Stimulated activated CD8-positive, alpha-beta memory T cell treated with anti-CD3 and anti-CD28 coated beads, Interleukin-12 subunit alpha, Interleukin-12 subunit beta, amount 100 ng/mL, for 1 hour (primary cell): ENCODE results near the gene SLIT3.
"Not testable (repeated sequence)": the region's sequence is repeated elsewhere in the genome, so short reads cannot be mapped to it uniquely, and the experiment has no call there.

Experiments
- DNase-seq: peaks from one replicate; pipeline ENCODE4 v3.0.0-alpha.2; 2020; ENCODE audit warnings: low read depth

Gene SLIT3

DNA sequence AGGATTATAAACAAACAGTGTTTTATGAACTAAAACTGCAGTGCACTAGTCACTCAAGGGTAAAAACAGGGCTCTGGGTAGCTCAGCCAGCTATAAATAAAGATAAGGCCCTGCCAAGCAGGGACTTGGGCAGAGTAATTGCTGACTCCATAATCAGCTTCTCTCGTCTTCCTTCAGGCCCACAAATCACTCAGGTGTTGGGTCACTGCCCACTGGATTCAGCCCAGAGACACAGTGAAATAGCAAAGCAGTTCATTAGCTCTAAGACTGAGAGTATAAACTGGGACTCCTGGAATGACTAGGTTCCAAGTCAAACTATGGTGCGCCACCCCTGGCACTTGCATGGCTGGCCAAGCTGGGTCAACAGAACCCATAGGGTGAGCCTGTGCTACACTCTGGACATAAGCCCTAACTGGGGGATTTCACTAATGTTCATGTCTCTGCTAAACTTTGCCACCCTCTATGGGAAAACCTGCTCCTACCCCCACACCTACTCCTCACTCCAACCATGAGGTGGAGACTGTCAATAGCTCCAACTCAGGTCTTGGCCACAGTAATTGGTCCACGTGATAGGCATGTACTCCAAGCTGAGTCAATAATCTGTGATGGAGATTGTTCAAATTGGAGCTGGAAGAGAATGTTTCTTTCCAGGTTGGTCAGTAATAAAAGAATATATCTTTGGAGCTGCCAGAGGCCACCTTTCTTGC lies 158.5 kb downstream of the SLIT3 start:
- DNase-seq, result no peak

DNA sequence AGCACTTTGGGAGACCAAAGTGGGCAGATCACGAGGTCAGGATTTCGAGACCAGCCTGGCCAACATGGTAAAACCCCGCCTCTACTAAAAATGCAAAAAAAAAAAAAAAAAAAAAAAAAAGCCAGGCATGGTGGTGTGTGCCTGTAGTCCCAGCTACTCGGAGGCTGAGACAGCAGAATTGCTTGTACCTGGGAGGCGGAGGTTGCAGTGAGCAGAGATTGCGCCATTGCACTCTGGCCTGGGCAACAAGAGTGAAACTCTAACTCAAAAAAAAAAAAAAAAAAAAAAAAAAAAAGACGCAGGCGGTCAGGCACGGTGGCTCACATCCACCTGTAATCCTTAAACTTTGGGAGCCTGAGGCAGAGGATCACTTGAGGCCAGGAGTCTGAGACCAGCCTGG lies 160.7 kb downstream of the SLIT3 start:
- DNase-seq, result not testable (repeated sequence)

DNA sequence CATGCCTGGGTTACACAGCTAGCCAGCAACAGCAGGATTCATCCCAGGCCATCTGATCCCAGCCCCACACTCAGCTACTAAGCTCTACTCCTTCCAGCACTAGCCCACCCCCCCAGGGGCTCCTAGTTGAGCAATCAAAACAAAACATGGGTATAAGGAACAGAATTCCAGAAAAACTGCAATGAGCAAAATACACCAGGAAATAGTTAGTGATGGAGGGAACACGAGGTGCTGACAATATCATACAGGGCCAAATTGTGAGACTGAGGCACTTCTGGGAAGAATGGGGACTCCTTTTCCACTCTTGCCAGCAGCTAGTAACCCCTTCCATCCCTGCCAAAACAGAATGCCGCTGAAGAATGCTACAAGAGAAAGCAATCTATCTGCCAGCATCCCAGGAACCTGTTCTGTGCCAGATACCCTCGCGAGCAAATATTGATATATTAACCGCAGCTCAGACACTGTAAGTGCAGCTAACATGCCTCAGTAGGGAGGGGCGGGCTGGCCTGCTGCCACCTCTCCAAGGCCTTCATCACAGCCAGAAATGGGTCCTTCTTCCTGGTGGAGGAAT lies 161.4 kb downstream of the SLIT3 start:
- no peak for DNase-seq

GRCh38 chr5:169133531-169133930 lies 167.4 kb downstream of the SLIT3 start:
- DNase-seq, result no peak

GRCh38 chr5:169132302-169132660 lies 168.7 kb downstream of the SLIT3 start:
- DNase-seq, result no peak

DNA sequence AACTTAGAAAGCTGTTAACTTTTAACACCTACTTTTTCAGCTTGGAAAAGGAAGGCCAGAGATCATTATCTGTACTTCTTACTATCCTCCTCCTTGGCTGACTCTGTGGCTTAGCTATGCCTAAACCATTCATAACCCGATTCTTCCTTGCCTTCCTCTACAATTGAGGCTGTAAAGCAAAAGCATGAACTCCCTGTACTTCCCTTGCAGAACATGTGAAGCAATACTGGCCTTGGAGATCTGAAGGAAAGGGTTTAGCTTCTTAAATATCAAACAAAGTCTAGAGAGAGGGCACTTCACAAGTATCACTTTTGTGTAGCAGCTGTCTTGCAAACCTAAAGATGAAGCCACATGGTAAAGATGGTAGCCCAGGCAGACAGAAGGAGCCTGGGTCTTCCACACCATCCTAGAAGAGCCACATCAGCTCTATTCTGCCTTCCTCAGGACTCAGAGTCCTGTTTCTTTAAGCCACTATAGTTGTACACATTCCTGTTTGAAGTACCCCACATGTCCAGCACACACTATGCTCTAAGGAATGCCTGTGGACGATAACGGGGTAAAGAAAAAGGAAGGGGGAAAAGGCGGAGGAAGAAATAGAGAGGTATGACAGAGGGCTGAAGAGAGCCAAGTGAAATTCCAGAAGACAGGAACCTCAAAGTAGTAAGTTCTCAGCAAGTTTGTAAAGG lies 169.2 kb downstream of the SLIT3 start:
- DNase-seq, result no peak

GRCh38 chr5:169128679-169129078 lies 172.3 kb downstream of the SLIT3 start:
- no peak for DNase-seq

- no peak for DNase-seq
Measured at GRCh38 chr5:169127431-169127830, 173.5 kb downstream of the SLIT3 start.

GRCh38 chr5:169126481-169127021 lies 174.4 kb downstream of the SLIT3 start:
- DNase-seq, result no peak

DNA sequence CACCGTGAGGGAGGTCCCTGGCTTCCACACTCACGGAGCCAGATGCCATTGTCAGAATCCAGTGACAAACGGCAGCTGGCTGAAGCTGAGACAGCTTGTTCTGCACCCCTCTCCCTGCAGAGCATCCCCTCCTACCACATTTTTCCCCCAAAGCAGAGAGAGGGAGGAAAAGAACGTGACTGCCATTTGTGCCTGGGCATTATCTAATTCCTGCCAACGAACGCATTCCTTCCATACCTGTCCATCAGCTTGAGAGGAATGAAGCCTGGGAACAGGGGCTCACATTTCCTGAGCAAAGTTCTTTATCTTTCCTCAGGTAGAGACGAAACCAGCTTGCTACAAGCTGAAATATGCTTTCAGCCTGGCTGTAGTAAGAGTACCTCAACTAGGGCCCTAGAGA lies 175.4 kb downstream of the SLIT3 start:
- no peak for DNase-seq

GRCh38 chr5:169122951-169123350 lies 178.0 kb downstream of the SLIT3 start:
- DNase-seq, result no peak

GRCh38 chr5:169121630-169122420 lies 179.1 kb downstream of the SLIT3 start:
- no peak for DNase-seq

DNA sequence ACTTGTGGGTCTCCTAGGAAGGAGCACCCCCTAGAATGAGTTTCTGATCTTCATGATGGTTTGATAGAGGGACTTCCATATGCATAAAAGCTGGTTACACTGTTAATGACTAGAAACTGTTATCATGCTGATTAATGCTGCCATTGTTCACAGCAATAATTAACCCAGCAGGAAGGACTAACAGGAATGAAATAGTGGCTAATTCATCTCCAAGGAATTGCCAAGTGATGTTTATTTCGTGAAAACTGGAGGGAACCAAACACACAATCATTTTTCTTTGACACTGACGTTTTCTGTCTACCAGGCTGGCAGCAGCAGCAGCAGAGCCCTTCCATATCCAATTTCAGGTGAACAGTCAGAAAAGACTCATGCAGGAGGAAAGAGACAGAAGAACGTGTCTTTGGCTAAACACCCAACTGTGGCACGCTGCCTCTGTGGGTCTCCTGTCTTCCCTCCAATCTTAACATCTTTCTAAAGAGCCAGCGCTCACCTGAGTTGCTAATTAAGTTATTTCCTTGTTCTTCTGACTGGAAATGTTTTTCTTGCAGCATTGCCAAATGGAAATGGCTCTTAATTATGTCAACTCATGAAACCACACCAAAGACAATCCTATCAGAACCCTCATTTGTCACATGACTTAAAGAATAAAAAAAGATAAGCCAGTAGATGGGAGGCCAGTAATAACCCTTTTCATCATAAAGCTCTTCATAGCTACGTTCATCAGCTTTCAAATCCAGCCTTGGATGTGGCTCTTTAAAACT lies 181.5 kb downstream of the SLIT3 start:
- no peak for DNase-seq

GRCh38 chr5:169116961-169117461 lies 183.9 kb downstream of the SLIT3 start:
- DNase-seq, result no peak

- no peak for DNase-seq
Measured at GRCh38 chr5:169115461-169116124, 185.3 kb downstream of the SLIT3 start.

DNA sequence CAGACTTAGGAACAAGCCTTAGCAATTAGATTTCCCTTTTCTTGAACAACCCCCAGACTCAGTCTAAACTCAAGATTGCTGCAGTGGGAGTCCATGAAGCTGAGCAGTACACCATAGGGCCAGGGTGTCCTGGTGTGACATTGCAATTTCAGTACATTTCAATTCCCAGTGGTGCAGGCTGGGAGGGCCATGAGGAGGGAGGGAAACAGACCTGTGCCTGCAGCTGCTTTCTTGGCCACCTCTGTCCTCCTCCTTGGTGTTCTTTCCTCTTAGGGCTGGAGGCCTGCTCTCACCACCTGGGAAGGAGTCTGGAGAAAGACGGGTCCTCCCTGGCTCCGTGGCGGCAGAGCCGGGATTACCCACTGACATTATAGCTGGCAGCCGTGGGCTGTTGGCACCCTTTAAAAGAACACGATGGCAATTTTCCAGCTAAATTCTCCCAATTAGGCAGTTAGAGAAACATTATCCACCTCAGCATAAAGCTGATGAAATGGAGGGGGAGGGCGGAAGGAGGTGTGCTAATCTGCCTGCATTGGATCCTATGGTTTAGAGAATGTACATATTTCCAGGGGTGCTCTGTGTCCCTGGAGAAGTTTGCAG lies 186.4 kb downstream of the SLIT3 start:
- DNase-seq, result no peak

DNA sequence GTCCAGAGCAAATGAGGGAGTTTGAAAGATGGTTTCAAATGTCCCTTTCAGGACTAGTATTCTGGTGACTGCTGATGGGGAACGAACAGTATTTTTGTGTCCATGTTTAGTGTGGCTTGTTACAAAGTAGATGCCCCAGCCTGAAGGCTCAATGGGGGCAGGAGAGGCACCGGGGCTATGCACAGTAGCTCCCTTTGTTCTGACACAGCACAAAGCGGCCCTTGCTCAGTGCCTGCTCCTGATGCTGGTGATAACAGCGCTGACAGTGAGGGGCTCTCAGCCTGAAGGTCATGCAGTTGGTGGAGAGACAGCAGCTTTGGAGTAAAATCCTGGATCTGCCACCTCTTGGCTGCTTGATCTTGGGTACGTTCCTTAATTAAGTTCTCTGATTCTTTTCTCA lies 188.9 kb downstream of the SLIT3 start:
- no peak for DNase-seq

DNA sequence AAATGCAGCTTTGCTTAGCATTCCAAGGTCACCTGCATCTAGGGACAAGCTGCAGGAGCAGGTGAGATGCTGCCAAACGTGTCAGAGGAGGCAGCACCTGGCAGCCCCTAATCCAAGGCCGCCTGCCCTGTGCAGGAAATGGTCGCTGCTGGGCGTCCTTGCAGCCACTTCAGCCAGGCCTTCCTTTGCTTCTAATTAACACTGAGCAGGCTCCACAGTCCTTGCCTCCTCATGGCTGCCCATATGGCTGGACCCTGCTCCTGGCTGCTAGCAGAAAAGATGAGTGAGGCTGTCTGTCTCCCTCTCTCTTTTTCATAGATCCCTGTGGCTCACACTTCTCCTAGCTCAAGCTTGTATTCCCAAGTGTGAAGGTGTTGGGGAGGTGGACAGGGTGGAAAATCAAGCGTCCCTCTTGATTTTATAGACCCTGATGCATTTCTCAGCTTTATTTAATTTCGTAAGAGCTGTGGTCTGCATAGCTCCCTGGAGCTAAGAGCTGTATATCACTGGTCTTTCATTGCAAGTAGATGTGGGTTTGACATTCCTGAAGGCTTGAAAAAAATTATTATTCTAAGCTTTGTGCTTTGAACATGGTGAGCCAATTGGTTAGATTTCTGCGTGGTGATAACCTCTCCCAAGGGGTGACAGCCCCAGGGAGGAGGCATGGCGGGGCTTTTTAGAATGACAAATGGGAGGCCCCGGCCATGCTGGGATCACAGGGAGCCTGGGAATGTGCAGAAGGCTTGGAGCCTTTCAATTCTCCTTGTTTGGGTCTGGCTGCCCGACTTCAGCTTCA lies 193.8 kb downstream of the SLIT3 start:
- no peak for DNase-seq

- DNase-seq, result not testable (repeated sequence)
Measured at GRCh38 chr5:169105582-169105981, 195.4 kb downstream of the SLIT3 start.
